ENCODE data around the gene GALNT10. TPM values are rescaled to one million over a fixed set of nuclear protein-coding genes. Genes with fewer than 3 reads are reported as not detected.

GALNT10 gene
- total RNA-seq, 4 donors from 2014 or later: 11.6 to 16.3 (median 14.8) TPM

DNA sequence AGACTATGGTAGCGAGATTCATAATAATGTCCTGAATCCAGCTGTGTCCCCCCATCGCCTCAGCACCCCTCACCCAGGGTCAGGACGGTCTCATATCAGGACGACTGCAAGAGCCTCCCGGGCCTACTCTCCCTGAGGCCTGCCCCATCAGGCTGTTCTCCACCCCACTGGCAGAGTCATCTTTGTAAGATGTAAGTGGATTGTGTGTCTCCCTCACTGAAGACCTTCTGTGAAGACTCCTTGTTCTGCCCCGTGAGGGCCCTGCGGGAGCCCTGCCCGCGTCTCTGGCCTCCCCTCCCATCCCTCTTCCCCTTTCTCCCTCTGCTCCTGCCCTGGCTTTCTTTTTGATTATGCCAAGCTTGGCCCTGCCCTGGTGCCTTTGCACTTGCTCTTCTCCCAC lies 211.4 kb downstream of the GALNT10 start:
- Histone ChIP-seq H3K27ac (no peak overlapping the region), H3K36me3 (no peaks in the 10 kb centered on the region), H3K4me3 (no peak overlapping the region), H3K27me3 (no peaks in the 10 kb centered on the region), H3K9me3 (no peaks in the 10 kb centered on the region), H3K4me1 (peaks cover 10% of the 10 kb centered on the region)
- TF ChIP-seq POLR2A (IDR thresholded peaks at IDR 0.05) (no peak), EP300 (IDR thresholded peaks at IDR 0.05) (no peak), POLR2AphosphoS5 (IDR thresholded peaks at IDR 0.05) (no peak)
- TF ChIP-seq, protein P1, sequence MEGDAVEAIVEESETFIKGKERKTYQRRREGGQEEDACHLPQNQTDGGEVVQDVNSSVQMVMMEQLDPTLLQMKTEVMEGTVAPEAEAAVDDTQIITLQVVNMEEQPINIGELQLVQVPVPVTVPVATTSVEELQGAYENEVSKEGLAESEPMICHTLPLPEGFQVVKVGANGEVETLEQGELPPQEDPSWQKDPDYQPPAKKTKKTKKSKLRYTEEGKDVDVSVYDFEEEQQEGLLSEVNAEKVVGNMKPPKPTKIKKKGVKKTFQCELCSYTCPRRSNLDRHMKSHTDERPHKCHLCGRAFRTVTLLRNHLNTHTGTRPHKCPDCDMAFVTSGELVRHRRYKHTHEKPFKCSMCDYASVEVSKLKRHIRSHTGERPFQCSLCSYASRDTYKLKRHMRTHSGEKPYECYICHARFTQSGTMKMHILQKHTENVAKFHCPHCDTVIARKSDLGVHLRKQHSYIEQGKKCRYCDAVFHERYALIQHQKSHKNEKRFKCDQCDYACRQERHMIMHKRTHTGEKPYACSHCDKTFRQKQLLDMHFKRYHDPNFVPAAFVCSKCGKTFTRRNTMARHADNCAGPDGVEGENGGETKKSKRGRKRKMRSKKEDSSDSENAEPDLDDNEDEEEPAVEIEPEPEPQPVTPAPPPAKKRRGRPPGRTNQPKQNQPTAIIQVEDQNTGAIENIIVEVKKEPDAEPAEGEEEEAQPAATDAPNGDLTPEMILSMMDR (IDR thresholded peaks at IDR 0.05): no peak
- no peak for DNase-seq (ENCODE audit: low spot score in 2 of 2)
- WGBS: 92% methylated on average over 9 of the region's 9 CpGs

DNA sequence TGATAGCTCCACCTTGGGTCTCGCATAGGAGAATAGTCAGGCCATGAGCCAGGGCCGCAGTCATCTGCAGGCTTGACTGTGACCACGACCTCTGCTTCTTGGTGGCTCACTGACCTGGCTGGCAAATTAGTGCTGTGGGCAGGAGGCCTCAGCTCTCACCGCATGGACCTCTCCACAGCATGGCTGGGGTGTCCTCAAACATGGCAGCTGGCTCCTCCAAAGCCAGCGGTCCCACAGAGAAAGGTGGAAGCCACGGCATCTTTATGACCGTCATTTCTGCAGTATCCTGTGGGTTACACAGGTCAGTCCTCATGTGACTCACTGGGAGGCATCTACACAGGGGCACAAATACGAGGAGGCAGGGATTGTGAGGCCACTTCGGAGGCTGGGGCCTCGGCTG lies 212.1 kb downstream of the GALNT10 start:
- Histone ChIP-seq H3K4me1 (peaks cover 10% of the 10 kb centered on the region), H3K27ac (no peak overlapping the region), H3K9me3 (no peaks in the 10 kb centered on the region), H3K36me3 (no peaks in the 10 kb centered on the region), H3K4me3 (no peak overlapping the region), H3K27me3 (no peaks in the 10 kb centered on the region)
- DNase-seq (ENCODE audit: low spot score in 2 of 2): no peak
- no peak for TF ChIP-seq EP300 (IDR thresholded peaks at IDR 0.05)
- no peak for TF ChIP-seq POLR2A (IDR thresholded peaks at IDR 0.05)
- TF ChIP-seq, protein P1 (IDR thresholded peaks at IDR 0.05): no peak
- no peak for TF ChIP-seq POLR2AphosphoS5 (IDR thresholded peaks at IDR 0.05)
- 93% methylated on average over 9 of the region's 10 CpGs for WGBS

DNA sequence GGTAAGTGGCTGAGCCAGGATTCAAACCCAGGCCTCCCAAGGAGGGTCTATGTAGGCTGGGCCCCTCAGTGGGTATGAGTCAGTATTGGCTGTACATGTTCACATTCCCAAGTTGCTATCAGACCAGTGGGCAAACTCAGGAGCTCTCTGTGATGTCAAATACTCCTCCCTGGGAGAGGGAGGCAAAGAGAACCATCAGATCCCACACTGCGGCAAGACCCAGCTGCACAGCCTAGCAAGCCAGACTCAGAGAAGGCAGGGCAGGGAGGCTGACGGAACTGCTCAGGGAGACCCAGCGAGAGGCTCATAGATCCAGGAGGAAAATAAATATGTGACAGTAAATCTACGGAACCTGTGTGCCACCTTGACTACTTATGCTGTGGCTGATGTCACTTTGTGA lies 212.7 kb downstream of the GALNT10 start:
- H3K36me3 ChIP-seq: no peaks in the 10 kb centered on the region
- peak in 1 of 2 donors; percentile 41 for DNase-seq (ENCODE audit: low spot score in 2 of 2)
- no peaks in the 10 kb centered on the region for H3K9me3 ChIP-seq
- 93% methylated on average over 4 of the region's 4 CpGs for WGBS
- H3K4me1 ChIP-seq: peaks cover 10% of the 10 kb centered on the region
- H3K27me3 ChIP-seq: no peaks in the 10 kb centered on the region
- TF ChIP-seq POLR2A (IDR thresholded peaks at IDR 0.05): no peak
- no peak for TF ChIP-seq POLR2AphosphoS5 (IDR thresholded peaks at IDR 0.05)
- TF ChIP-seq EP300 (IDR thresholded peaks at IDR 0.05): no peak
- TF ChIP-seq, protein P1 (IDR thresholded peaks at IDR 0.05): no peak
- H3K27ac ChIP-seq: no peak overlapping the region
- H3K4me3 ChIP-seq: no peak overlapping the region

DNA sequence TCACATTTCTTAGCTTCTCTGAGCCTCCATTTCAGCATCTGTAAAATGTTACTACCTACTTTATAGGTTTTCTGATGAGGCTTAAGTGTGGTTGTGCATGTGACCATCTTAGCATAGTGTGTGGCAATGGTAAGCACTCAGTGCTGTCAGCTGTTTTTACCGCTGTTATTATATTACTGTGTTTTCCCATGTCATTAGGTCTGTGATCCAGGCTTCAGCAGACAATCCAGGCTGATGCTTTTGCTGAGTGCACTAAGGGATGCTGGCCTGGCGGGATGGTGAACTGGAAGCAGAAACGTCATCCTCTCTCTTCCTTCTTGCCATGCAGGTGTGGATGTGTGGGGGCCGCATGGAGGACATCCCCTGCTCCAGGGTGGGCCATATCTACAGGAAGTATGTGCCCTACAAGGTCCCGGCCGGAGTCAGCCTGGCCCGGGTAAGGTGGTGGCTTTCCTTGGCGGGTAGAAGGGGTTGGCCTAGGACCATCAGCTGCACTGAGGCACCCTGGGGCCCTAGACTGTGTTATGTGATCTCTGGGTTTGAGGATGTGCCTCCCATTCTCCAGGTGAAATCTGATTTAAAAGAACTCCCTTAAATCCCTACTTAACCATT lies 213.3 kb downstream of the GALNT10 start:
- TF ChIP-seq EP300 (IDR thresholded peaks at IDR 0.05) (no peak), POLR2A (IDR thresholded peaks at IDR 0.05) (no peak)
- TF ChIP-seq, protein P1 (IDR thresholded peaks at IDR 0.05): no peak
- Histone ChIP-seq H3K9me3 (no peaks in the 10 kb centered on the region), H3K36me3 (no peaks in the 10 kb centered on the region), H3K4me3 (no peak overlapping the region), H3K27me3 (no peaks in the 10 kb centered on the region), H3K4me1 (peaks cover 10% of the 10 kb centered on the region), H3K27ac (no peak overlapping the region)
- no peak for DNase-seq (ENCODE audit: low spot score in 2 of 2)
- WGBS: 89% methylated on average over 8 of the region's 8 CpGs

DNA sequence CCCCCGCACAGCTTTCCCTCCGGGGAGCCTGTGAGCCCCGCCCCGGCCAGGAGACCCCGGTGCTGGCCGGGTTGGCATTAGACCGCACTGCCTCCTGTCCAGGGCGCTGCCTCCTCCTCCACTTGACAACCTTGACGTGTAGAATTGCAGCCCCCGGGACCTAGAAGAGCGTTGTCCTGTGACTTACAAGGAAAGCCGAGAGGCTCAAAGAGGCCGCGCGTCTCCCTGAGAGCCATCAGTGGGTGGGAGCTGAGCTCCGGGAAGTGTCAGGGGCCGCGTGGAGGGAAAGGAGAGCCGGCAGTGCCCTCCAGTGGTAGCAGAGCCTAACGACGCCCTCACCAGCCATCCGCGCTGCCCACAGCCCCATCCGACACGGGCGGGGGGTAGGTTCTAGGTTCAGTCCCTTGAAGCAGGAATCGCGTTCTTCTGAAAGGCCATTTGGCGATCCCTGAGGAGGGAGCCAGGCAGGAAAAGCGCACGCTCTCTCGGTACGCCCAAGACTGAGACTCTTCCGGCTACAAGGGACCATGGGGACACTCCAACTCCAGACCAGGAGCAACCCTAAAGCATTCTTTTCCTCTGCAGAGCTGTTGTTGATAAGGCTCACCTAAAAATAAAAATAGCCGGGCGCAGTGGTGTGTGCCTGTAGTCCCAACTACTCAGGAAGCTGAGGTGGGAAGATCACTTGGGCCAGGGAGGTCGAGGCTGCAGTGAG lies 214.7 kb downstream of the GALNT10 start:
- Histone ChIP-seq H3K4me3 (peak overlapping the region; percentile 46), H3K36me3 (no peaks in the 10 kb centered on the region), H3K9me3 (no peaks in the 10 kb centered on the region), H3K27me3 (no peaks in the 10 kb centered on the region), H3K4me1 (peaks cover 10% of the 10 kb centered on the region), H3K27ac (no peak overlapping the region)
- DNase-seq (ENCODE audit: low spot score in 2 of 2): peak; percentile 84 to 88
- TF ChIP-seq POLR2A (IDR thresholded peaks at IDR 0.05) (no peak), EP300 (IDR thresholded peaks at IDR 0.05) (no peak)
- TF ChIP-seq, protein P1 (IDR thresholded peaks at IDR 0.05): peak; percentile 43 to 93
- WGBS: 17% methylated on average over 15 of the region's 37 CpGs

Measured in suprapubic skin (tissue), 4 donors.